HCT116 (cell line): ENCODE measurements around the gene THEM4. TPM values are rescaled to one million over a fixed set of nuclear protein-coding genes. Genes with fewer than 3 reads are reported as not detected.

Experiments
- ATAC-seq: fragments of 200-7000 bp; cut with Tn5 transposase; 2 replicates; pipeline ENCODE4 v1.9.1; 2020; ENCODE audit warnings: mild to moderate bottlenecking, moderate library complexity
- BruUV-seq: library from RNA; stranded (reverse); fragments of 400-500 nt; replicated peaks from 2 replicates; lab custom pipeline; 2021; lab: Mats Ljungman, UMichigan
- CTCF ChIA-PET: fragments of 300-600 bp; sonication (Branson Sonifier 250); formaldehyde crosslinking; loops from one replicate; lab custom pipeline; 2021; ENCODE audit warnings: antibody characterized with exemption; lab: Charles Lee
- POLR2A ChIA-PET: fragments of 300-600, 350-600 bp; sonication (Branson Sonifier 250); formaldehyde crosslinking; loops from one replicate; lab custom pipeline; 2021; ENCODE audit warnings: antibody characterized with exemption; lab: Charles Lee
- RAD21 ChIA-PET, 2 experiments: fragments of 300-600 bp; sonication (Branson Sonifier 250); formaldehyde crosslinking; loops; one replicate each; lab custom pipeline; 2023; ENCODE audit warnings: low total read pairs in 2 of 2; ENCODE audit not compliant: uncharacterized antibody in 2 of 2, unreplicated experiment in 2 of 2, low non-redundant PET in 1 of 2; lab: Charles Lee
- DNase-seq: peaks from one replicate; pipeline ENCODE4 v3.0.0-alpha.2; 2010; ENCODE audit warnings: low read depth, low spot score
- H2AFZ ChIP-seq: fragments of 200-600 bp; shearing (Covaris generic), sonication (generic); 2 replicates; pipeline ENCODE4 v1.6.1; 2017; ENCODE audit warnings: low read depth, mixed run types, mixed read lengths, antibody characterized with exemption, low read length; ENCODE audit not compliant: poor library complexity, severe bottlenecking
- H3K27ac ChIP-seq: 2 replicates; pipeline ENCODE4 v1.5.1; 2012; ENCODE audit warnings: low read depth, low read length
- H3K27me3 ChIP-seq: fragments of 200-600 bp; sonication (generic); 2 replicates; pipeline ENCODE4 v1.6.1; 2016; ENCODE audit warnings: mixed run types, low read length, mixed read lengths; ENCODE audit not compliant: insufficient read depth
- H3K36me3 ChIP-seq, 2 experiments: fragments of 200-500 bp in 1 of 2; fragments of 200-600 bp in 1 of 2; sonication (Bioruptor generic) in 1 of 2; sonication (generic) in 1 of 2; 2 replicates each; pipeline versions ENCODE4 v1.5.1 to v1.6.1; 2014 to 2016; ENCODE audit warnings: low read length in 2 of 2, inconsistent platforms in 1 of 2, mixed read lengths in 1 of 2, mixed run types in 1 of 2; ENCODE audit not compliant: insufficient read depth in 2 of 2, control insufficient read depth in 1 of 2
- H3K4me1 ChIP-seq, 2 experiments: fragments of 200-600 bp in 1 of 2; sonication (generic) in 1 of 2; 2 replicates each; pipeline versions ENCODE4 v1.5.1 to v1.6.1; 2012 to 2017; ENCODE audit warnings: low read length in 2 of 2, inconsistent platforms in 1 of 2, mild to moderate bottlenecking in 1 of 2, mixed read lengths in 1 of 2, mixed run types in 1 of 2, moderate library complexity in 1 of 2; ENCODE audit not compliant: insufficient read depth in 2 of 2, control insufficient read depth in 1 of 2
- H3K4me2 ChIP-seq: fragments of 200-600 bp; sonication (generic); 2 replicates; pipeline ENCODE4 v1.6.1; 2017; ENCODE audit warnings: mixed run types, low read length, mixed read lengths
- H3K4me3 ChIP-seq, 2 experiments: fragments of 200-600 bp in 1 of 2; sonication (generic) in 1 of 2; replicated peaks in 1 of 2; 2 replicates each; pipeline ENCODE4 v1.5.1; 2011 to 2016; ENCODE audit warnings: low read length in 2 of 2, control low read depth in 1 of 2, low read depth in 1 of 2, mild to moderate bottlenecking in 1 of 2, mixed read lengths in 1 of 2, mixed run types in 1 of 2
- H3K79me2 ChIP-seq: fragments of 200-600 bp; sonication (generic); 2 replicates; pipeline ENCODE4 v1.6.1; 2017; ENCODE audit warnings: mild to moderate bottlenecking, mixed run types, low read length, moderate library complexity, mixed read lengths; ENCODE audit not compliant: insufficient read depth
- H3K9ac ChIP-seq: fragments of 200-600 bp; sonication (generic); 2 replicates; pipeline ENCODE4 v1.6.1; 2016; ENCODE audit warnings: low read length, mixed read lengths
- H3K9me2 ChIP-seq: fragments of 200-600 bp; sonication (generic), shearing (Covaris generic); 2 replicates; pipeline ENCODE4 v1.6.1; 2017; ENCODE audit warnings: mixed run types, mild to moderate bottlenecking, moderate library complexity; ENCODE audit not compliant: insufficient read depth
- H3K9me3 ChIP-seq, 2 experiments: fragments of 200-500 bp in 1 of 2; fragments of 200-600 bp in 1 of 2; sonication (Bioruptor generic) in 1 of 2; sonication (generic) in 1 of 2; 2 replicates each; pipeline ENCODE4 v1.6.1; 2014 to 2017; ENCODE audit warnings: low read length in 2 of 2, mixed read lengths in 2 of 2, inconsistent platforms in 1 of 2, low read depth in 1 of 2, mild to moderate bottlenecking in 1 of 2, mixed run types in 1 of 2, moderate library complexity in 1 of 2; ENCODE audit not compliant: control insufficient read depth in 1 of 2, insufficient read depth in 1 of 2
- H4K20me1 ChIP-seq: fragments of 200-600 bp; sonication (generic), shearing (Covaris generic); 2 replicates; pipeline ENCODE4 v1.6.1; 2017; ENCODE audit warnings: mixed run types, mild to moderate bottlenecking, moderate library complexity; ENCODE audit not compliant: insufficient read depth
- ATF3 ChIP-seq: IDR thresholded peaks from 2 replicates; pipeline ENCODE4 v1.6.1; 2012
- CBX3 ChIP-seq: IDR thresholded peaks from 2 replicates; pipeline ENCODE4 v1.6.1; 2012; ENCODE audit warnings: low read depth
- CTCF ChIP-seq, 3 experiments: fragments of 200-600 bp in 1 of 3; sonication (generic) in 1 of 3; IDR thresholded peaks in 2 of 3; conservative IDR thresholded peaks in 1 of 3; 2 replicates each; pipeline ENCODE4 v1.5.1; 2012 to 2017; ENCODE audit warnings: low read depth in 2 of 3, low read length in 2 of 3, antibody characterized with exemption in 1 of 3, borderline replicate concordance in 1 of 3, control low read depth in 1 of 3, mild to moderate bottlenecking in 1 of 3, mixed read lengths in 1 of 3, mixed run types in 1 of 3, moderate library complexity in 1 of 3; ENCODE audit not compliant: insufficient read depth in 1 of 3
- EGR1 ChIP-seq: IDR thresholded peaks from 2 replicates; pipeline ENCODE4 v1.6.1; 2012; ENCODE audit warnings: low read depth
- ELF1 ChIP-seq: IDR thresholded peaks from 2 replicates; pipeline ENCODE4 v1.6.1; 2012; ENCODE audit warnings: low read depth, borderline replicate concordance
- EZH2phosphoT487 ChIP-seq: fragments of 200-600 bp; IDR thresholded peaks from 2 replicates; pipeline ENCODE4 v1.6.1; 2018; ENCODE audit warnings: antibody characterized with exemption, borderline replicate concordance
- JUND ChIP-seq: IDR thresholded peaks from 2 replicates; pipeline ENCODE4 v1.6.1; 2012
- MAX ChIP-seq: IDR thresholded peaks from 2 replicates; pipeline ENCODE4 v1.6.1; 2012
- RAD21 ChIP-seq: IDR thresholded peaks from 2 replicates; pipeline ENCODE4 v1.6.1; 2012; ENCODE audit warnings: low read depth, mild to moderate bottlenecking
- REST ChIP-seq: IDR thresholded peaks from 2 replicates; pipeline ENCODE4 v1.6.1; 2012; ENCODE audit warnings: low read depth
- SIN3A ChIP-seq: IDR thresholded peaks from 2 replicates; pipeline ENCODE4 v1.6.1; 2012; ENCODE audit warnings: low read depth
- SP1 ChIP-seq: IDR thresholded peaks from 2 replicates; pipeline ENCODE4 v1.6.1; 2012; ENCODE audit warnings: low read depth
- SRF ChIP-seq: IDR thresholded peaks from 2 replicates; pipeline ENCODE4 v1.6.1; 2012; ENCODE audit warnings: low read depth
- TCF7L2 ChIP-seq: IDR thresholded peaks from 2 replicates; pipeline ENCODE4 v1.7.0; 2011; ENCODE audit warnings: borderline replicate concordance, inconsistent platforms; ENCODE audit not compliant: insufficient read depth, insufficient read length; ENCODE audit errors: extremely low read depth
- YY1 ChIP-seq: IDR thresholded peaks from 2 replicates; pipeline ENCODE4 v1.6.1; 2011; ENCODE audit warnings: low read length, low read depth, moderate library complexity, mild to moderate bottlenecking; ENCODE audit not compliant: insufficient replicate concordance; ENCODE audit errors: extremely low read depth
- ZBTB33 ChIP-seq: IDR thresholded peaks from 2 replicates; pipeline ENCODE4 v1.6.1; 2011; ENCODE audit warnings: mild to moderate bottlenecking, low read length, moderate library complexity; ENCODE audit not compliant: insufficient replicate concordance; ENCODE audit errors: extremely low read depth
- intact Hi-C: fragments of 100-400 bp; cut with micrococcal nuclease; formaldehyde crosslinking; loops from 2 replicates; pipeline ENCODE4 v1.10.0; 2022
- total RNA-seq: library from RNA; stranded (reverse); gene quantifications from one replicate; pipeline ENCODE4 v1.2.1, GENCODE V29; 2021; ENCODE audit not compliant: unreplicated experiment

Gene THEM4
- total RNA-seq, 1 experiment from 2014 or later, result 17.0 TPM

GRCh38 chr1:151953409-151954094 lies 44.2 kb upstream of the THEM4 start:
- BruUV-seq, result no TSS peak
- Histone ChIP-seq H3K9me3 (no peaks in the 10 kb centered on the region), H3K36me3 (no peaks in the 10 kb centered on the region), H3K9ac (no peak overlapping the region), H3K9me2 (no peaks in the 10 kb centered on the region), H3K4me1 (peaks cover 0 to 5% of the 10 kb centered on the region in 2 experiments; a peak in 2 of 4 replicates), H3K79me2 (no peaks in the 10 kb centered on the region), H4K20me1 (no peaks in the 10 kb centered on the region), H3K4me3 (no peak overlapping the region), H2AFZ (no peak overlapping the region), H3K27me3 (no peaks in the 10 kb centered on the region), H3K4me2 (no peak overlapping the region), H3K27ac (no peak overlapping the region)
- no peak for DNase-seq
- intact Hi-C loops, result no loop called here
- ChIA-PET POLR2A (interaction anchor here (1.2 kb wide), 1 partner anchor 12 kb away, joined by 3 read pairs; no protein-coding TSS in a partner anchor), CTCF (interaction anchor here (1.0 to 1.9 kb wide), 3 partner anchors 14 to 58 kb away, joined by 3 to 5 read pairs (median 3); no protein-coding TSS in a partner anchor), RAD21 (interaction anchor here in 1 of 2 experiments (1.7 kb wide), 1 partner anchor 15 kb away, joined by 4 read pairs; no protein-coding TSS in a partner anchor)
- TF ChIP-seq CTCF (IDR thresholded peaks at IDR 0.05 in 2 of 3, conservative IDR thresholded peaks at IDR 0.05 in 1 of 3; ENCODE audit: borderline replicate concordance in 1 of 3, insufficient read depth in 1 of 3, low read depth in 2 of 3, low read length in 2 of 3) (no peak), ZBTB33 (no peak), YY1 (no peak), REST (no peak), EZH2phosphoT487 (no peak), CBX3 (no peak), SRF (no peak), MAX (no peak), TCF7L2 (no peak), RAD21 (no peak), SP1 (no peak), EGR1 (no peak), JUND (no peak), ELF1 (no peak), ATF3 (no peak), SIN3A (no peak)
- ATAC-seq, result no peak
